SK-N-SH treated with all-trans-retinoic acid at 6 μM for 48 hours (cell line): ENCODE measurements around the gene TMA7B.

Experiments used
- ATAC-seq: fragments of 200-7000 bp; cut with Tn5 transposase; 3 replicates; pipeline ENCODE4 v1.9.1; 2020; ENCODE audit warnings: mild to moderate bottlenecking, moderate library complexity
- ARNTL ChIP-seq: fragments of 450-650 bp; formaldehyde crosslinking; IDR thresholded peaks from 2 replicates; pipeline ENCODE4 v1.5.0; 2020; ENCODE audit warnings: low read depth, mild to moderate bottlenecking, moderate library complexity, borderline replicate concordance
- BACH2 ChIP-seq: fragments of 250-450 bp; sonication (Bioruptor Pico); IDR thresholded peaks from 2 replicates; pipeline ENCODE4 v1.9.0; 2021; ENCODE audit warnings: mild to moderate bottlenecking, borderline replicate concordance
- CREB5 ChIP-seq: fragments of 250-450 bp; sonication (Bioruptor Pico); IDR thresholded peaks from 2 replicates; pipeline ENCODE4 v1.5.1; 2020; ENCODE audit warnings: low read depth, mild to moderate bottlenecking, moderate library complexity
- CSDC2 ChIP-seq: fragments of 250-450 bp; sonication (Bioruptor Pico); IDR thresholded peaks from 2 replicates; pipeline ENCODE4 v1.5.0; 2020; ENCODE audit warnings: mild to moderate bottlenecking, moderate library complexity
- CSRNP3 ChIP-seq: fragments of 250-450 bp; sonication (Bioruptor Pico); IDR thresholded peaks from 2 replicates; pipeline ENCODE4 v1.5.1; 2021; ENCODE audit warnings: mild to moderate bottlenecking, moderate library complexity
- ESRRG ChIP-seq: fragments of 250-450 bp; sonication (Bioruptor Pico); IDR thresholded peaks from 2 replicates; pipeline ENCODE4 v1.6.1; 2021; ENCODE audit warnings: mild to moderate bottlenecking
- GLIS3 ChIP-seq: fragments of 250-450 bp; sonication (Bioruptor Pico); IDR thresholded peaks from 2 replicates; pipeline ENCODE4 v1.5.0; 2020; ENCODE audit warnings: mild to moderate bottlenecking, moderate library complexity
- OSR1 ChIP-seq: fragments of 250-450 bp; sonication (Bioruptor Pico); IDR thresholded peaks from 2 replicates; pipeline ENCODE4 v1.8.0; 2022; ENCODE audit warnings: moderate library complexity, mild to moderate bottlenecking, inconsistent platforms
- PATZ1 ChIP-seq: fragments of 250-450 bp; sonication (Bioruptor Pico); IDR thresholded peaks from 2 replicates; pipeline ENCODE4 v1.8.0; 2020; ENCODE audit warnings: mild to moderate bottlenecking, moderate library complexity, borderline replicate concordance
- POU6F1 ChIP-seq: fragments of 250-450 bp; sonication (Bioruptor Pico); IDR thresholded peaks from 2 replicates; pipeline ENCODE4 v1.8.0; 2021; ENCODE audit warnings: low read depth, mild to moderate bottlenecking, moderate library complexity, borderline replicate concordance
- PPARA ChIP-seq: fragments of 250-450 bp; sonication (Bioruptor Pico); IDR thresholded peaks from 2 replicates; pipeline ENCODE4 v1.5.0; 2020; ENCODE audit warnings: mild to moderate bottlenecking, borderline replicate concordance
- RARB ChIP-seq: fragments of 250-450 bp; sonication (Bioruptor Pico); IDR thresholded peaks from 2 replicates; pipeline ENCODE4 v1.8.0; 2021; ENCODE audit warnings: mild to moderate bottlenecking, moderate library complexity
- TCF4 ChIP-seq: fragments of 250-450 bp; sonication (Bioruptor Pico); IDR thresholded peaks from 2 replicates; pipeline ENCODE4 v1.8.0; 2021; ENCODE audit warnings: mild to moderate bottlenecking, moderate library complexity, borderline replicate concordance
- TOX ChIP-seq: fragments of 250-450 bp; sonication (Bioruptor Pico); IDR thresholded peaks from 2 replicates; pipeline ENCODE4 v1.8.0; 2021; ENCODE audit warnings: mild to moderate bottlenecking, moderate library complexity, borderline replicate concordance
- TSHZ2 ChIP-seq: fragments of 250-450 bp; sonication (Bioruptor Pico); IDR thresholded peaks from 2 replicates; pipeline ENCODE4 v1.5.0; 2020; ENCODE audit warnings: mild to moderate bottlenecking, moderate library complexity
- ZC3H10 ChIP-seq: fragments of 250-450 bp; sonication (Bioruptor Pico); IDR thresholded peaks from 2 replicates; pipeline ENCODE4 v1.5.1; 2021; ENCODE audit warnings: mild to moderate bottlenecking, moderate library complexity
- ZFP3 ChIP-seq: fragments of 250-450 bp; sonication (Bioruptor Pico); IDR thresholded peaks from 2 replicates; pipeline ENCODE4 v1.5.0; 2020; ENCODE audit warnings: mild to moderate bottlenecking, moderate library complexity
- ZNF70 ChIP-seq: fragments of 450-650 bp; formaldehyde crosslinking; IDR thresholded peaks from 2 replicates; pipeline ENCODE4 v1.5.0; 2020; ENCODE audit warnings: mild to moderate bottlenecking, moderate library complexity
- ZNF8 ChIP-seq: fragments of 450-650 bp; formaldehyde crosslinking; IDR thresholded peaks from 2 replicates; pipeline ENCODE4 v1.5.0; 2020; ENCODE audit warnings: mild to moderate bottlenecking, moderate library complexity

TMA7B gene

GRCh38 chr22:39928536-39929520 lies 31.4 kb upstream of the TMA7B start:
- no peak for TF ChIP-seq ZFP3 (CRISPR knock-in tag)
- TF ChIP-seq POU6F1 (CRISPR knock-in tag) = no peak
- no peak for TF ChIP-seq CSDC2 (CRISPR knock-in tag)
- TF ChIP-seq OSR1 (CRISPR knock-in tag) = no peak
- no peak for TF ChIP-seq TOX
- TF ChIP-seq PPARA (CRISPR knock-in tag) = no peak
- TF ChIP-seq CSRNP3 = no peak
- TF ChIP-seq ZC3H10 (CRISPR knock-in tag) = no peak
- no peak for TF ChIP-seq ZNF8 (CRISPR knock-in tag)
- no peak for TF ChIP-seq TSHZ2 (CRISPR knock-in tag)
- TF ChIP-seq CREB5 = no peak
- no peak for TF ChIP-seq GLIS3
- TF ChIP-seq PATZ1 (CRISPR knock-in tag) = no peak
- TF ChIP-seq ARNTL = no peak
- TF ChIP-seq, all 23 proteins: peak for 0
- ATAC-seq = no peak

- TF ChIP-seq CREB5 = no peak
- no peak for TF ChIP-seq BACH2
- no peak for TF ChIP-seq RARB
- TF ChIP-seq PPARA (CRISPR knock-in tag) = no peak
- TF ChIP-seq, all 23 proteins: peak for 0
- no peak for ATAC-seq
Measured at GRCh38 chr22:39931251-39931650, 28.9 kb upstream of the TMA7B start.

GRCh38 chr22:39932166-39932565 lies 28.0 kb upstream of the TMA7B start:
- no peak for ATAC-seq
- no peak for TF ChIP-seq TCF4
- no peak for TF ChIP-seq TSHZ2 (CRISPR knock-in tag)
- TF ChIP-seq BACH2 = no peak
- no peak for TF ChIP-seq TOX
- TF ChIP-seq OSR1 (CRISPR knock-in tag) = no peak
- TF ChIP-seq CSRNP3 = no peak
- no peak for TF ChIP-seq ZNF70 (CRISPR knock-in tag)
- no peak for TF ChIP-seq CSDC2 (CRISPR knock-in tag)
- TF ChIP-seq ESRRG (CRISPR knock-in tag) = no peak
- no peak for TF ChIP-seq ARNTL
